ENCODE data around the gene HSPG2. TPM values are rescaled to one million over a fixed set of nuclear protein-coding genes. Genes with fewer than 3 reads are reported as not detected.
A peak's percentile ranks its signal among the peaks of the same experiment; 100 is the strongest.

HSPG2 gene
- total and polyA plus RNA-seq, 2 of the 13 experiments (the other 11 are each of a cell fraction or from before 2014, with no cell fraction given), result 9.1 to 13.1 TPM

DNA sequence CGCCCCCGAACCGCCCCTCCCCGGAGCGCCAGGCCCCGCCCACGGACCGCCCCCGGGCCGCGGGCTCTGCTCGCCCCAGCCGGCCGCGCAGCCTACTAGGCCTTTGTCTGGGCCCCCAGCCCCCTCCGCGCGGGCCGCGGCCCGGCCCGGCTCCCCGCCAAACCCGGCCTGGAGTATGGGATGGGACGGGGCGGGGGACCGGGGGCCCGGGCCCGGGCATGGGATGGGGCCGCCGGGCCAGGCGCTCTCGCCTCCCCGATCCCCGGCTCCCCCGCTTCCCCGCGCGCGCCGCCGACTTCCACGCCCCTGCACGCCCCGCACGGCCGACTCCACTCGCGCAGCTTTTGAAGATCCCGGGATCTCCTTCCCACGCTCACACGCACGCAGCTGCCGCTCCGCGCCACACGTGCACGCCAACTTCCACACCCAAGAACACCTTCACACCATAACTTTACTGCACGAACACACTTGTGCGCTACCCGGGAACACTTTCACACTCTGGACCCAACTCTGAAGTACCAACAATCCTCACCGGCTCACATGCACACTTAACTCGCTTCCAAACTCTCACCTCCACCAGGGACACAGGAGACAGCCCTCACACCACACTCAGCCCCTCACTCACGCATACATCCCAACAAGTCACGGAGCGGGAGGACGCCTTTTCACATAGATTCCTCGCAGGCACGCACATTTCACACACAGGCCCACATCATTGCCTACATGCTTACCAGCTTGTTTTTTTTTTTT, 437 bp upstream of the HSPG2 start (continued):
- TF ChIP-seq FIP1L1 (IDR thresholded peaks at IDR 0.05; ENCODE audit: borderline replicate concordance, insufficient read depth, low read depth, low read length), result no peak
- TF ChIP-seq, protein P1, sequence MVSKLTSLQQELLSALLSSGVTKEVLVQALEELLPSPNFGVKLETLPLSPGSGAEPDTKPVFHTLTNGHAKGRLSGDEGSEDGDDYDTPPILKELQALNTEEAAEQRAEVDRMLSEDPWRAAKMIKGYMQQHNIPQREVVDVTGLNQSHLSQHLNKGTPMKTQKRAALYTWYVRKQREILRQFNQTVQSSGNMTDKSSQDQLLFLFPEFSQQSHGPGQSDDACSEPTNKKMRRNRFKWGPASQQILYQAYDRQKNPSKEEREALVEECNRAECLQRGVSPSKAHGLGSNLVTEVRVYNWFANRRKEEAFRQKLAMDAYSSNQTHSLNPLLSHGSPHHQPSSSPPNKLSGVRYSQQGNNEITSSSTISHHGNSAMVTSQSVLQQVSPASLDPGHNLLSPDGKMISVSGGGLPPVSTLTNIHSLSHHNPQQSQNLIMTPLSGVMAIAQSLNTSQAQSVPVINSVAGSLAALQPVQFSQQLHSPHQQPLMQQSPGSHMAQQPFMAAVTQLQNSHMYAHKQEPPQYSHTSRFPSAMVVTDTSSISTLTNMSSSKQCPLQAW (CRISPR knock-in tag; IDR thresholded peaks at IDR 0.05), result no peak
- no peak for TF ChIP-seq SMARCE1 (IDR thresholded peaks at IDR 0.05; ENCODE audit: borderline replicate concordance)
- TF ChIP-seq PRPF4 (IDR thresholded peaks at IDR 0.05; ENCODE audit: low read depth, low read length, poor library complexity, severe bottlenecking), result no peak
- TF ChIP-seq SNRNP70 (IDR thresholded peaks at IDR 0.05; ENCODE audit: low read depth, low read length), result no peak
- TF ChIP-seq ZBTB38 (CRISPR knock-in tag; IDR thresholded peaks at IDR 0.05), result peak; percentile 41; the same call in 1 of the 2 replicates
- TF ChIP-seq, protein P2, sequence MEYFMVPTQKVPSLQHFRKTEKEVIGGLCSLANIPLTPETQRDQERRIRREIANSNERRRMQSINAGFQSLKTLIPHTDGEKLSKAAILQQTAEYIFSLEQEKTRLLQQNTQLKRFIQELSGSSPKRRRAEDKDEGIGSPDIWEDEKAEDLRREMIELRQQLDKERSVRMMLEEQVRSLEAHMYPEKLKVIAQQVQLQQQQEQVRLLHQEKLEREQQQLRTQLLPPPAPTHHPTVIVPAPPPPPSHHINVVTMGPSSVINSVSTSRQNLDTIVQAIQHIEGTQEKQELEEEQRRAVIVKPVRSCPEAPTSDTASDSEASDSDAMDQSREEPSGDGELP (IDR thresholded peaks at IDR 0.05; ENCODE audit: borderline replicate concordance, low read depth), result no peak; the same call in 1 of the 2 replicates
- no peak for TF ChIP-seq ZBTB42 (CRISPR knock-in tag; IDR thresholded peaks at IDR 0.05)
- no peak for TF ChIP-seq ZNF547 (CRISPR knock-in tag; IDR thresholded peaks at IDR 0.05)
- no peak for TF ChIP-seq ZNF850 (CRISPR knock-in tag; conservative IDR thresholded peaks at IDR 0.05)
- TF ChIP-seq RELA (CRISPR knock-in tag; IDR thresholded peaks at IDR 0.05), result no peak
- TF ChIP-seq ETV5 (CRISPR knock-in tag; IDR thresholded peaks at IDR 0.05; ENCODE audit: borderline replicate concordance), result no peak
- TF ChIP-seq ZNF878 (CRISPR knock-in tag; IDR thresholded peaks at IDR 0.05), result no peak
- TF ChIP-seq ZC3H4 (CRISPR knock-in tag; IDR thresholded peaks at IDR 0.05; ENCODE audit: borderline replicate concordance), result no peak
- TF ChIP-seq ZFP1 (CRISPR knock-in tag; IDR thresholded peaks at IDR 0.05), result no peak
- no peak for TF ChIP-seq FOXC1 (CRISPR knock-in tag; IDR thresholded peaks at IDR 0.05; ENCODE audit: borderline replicate concordance)
- TF ChIP-seq NFIB (CRISPR knock-in tag; IDR thresholded peaks at IDR 0.05; ENCODE audit: borderline replicate concordance), result no peak
- TF ChIP-seq ZNF841 (CRISPR knock-in tag; IDR thresholded peaks at IDR 0.05; ENCODE audit: borderline replicate concordance), result no peak
- peak; percentile 19; the same call in 1 of the 2 replicates for TF ChIP-seq MED1 (CRISPR knock-in tag; IDR thresholded peaks at IDR 0.05)
- TF ChIP-seq, protein P3, sequence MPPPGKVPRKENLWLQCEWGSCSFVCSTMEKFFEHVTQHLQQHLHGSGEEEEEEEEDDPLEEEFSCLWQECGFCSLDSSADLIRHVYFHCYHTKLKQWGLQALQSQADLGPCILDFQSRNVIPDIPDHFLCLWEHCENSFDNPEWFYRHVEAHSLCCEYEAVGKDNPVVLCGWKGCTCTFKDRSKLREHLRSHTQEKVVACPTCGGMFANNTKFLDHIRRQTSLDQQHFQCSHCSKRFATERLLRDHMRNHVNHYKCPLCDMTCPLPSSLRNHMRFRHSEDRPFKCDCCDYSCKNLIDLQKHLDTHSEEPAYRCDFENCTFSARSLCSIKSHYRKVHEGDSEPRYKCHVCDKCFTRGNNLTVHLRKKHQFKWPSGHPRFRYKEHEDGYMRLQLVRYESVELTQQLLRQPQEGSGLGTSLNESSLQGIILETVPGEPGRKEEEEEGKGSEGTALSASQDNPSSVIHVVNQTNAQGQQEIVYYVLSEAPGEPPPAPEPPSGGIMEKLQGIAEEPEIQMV (CRISPR knock-in tag; IDR thresholded peaks at IDR 0.05; ENCODE audit: low read depth), result no peak; the same call in 1 of the 2 replicates
- TF ChIP-seq, protein P4, sequence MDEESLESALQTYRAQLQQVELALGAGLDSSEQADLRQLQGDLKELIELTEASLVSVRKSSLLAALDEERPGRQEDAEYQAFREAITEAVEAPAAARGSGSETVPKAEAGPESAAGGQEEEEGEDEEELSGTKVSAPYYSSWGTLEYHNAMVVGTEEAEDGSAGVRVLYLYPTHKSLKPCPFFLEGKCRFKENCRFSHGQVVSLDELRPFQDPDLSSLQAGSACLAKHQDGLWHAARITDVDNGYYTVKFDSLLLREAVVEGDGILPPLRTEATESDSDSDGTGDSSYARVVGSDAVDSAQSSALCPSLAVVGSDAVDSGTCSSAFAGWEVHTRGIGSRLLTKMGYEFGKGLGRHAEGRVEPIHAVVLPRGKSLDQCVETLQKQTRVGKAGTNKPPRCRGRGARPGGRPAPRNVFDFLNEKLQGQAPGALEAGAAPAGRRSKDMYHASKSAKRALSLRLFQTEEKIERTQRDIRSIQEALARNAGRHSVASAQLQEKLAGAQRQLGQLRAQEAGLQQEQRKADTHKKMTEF (CRISPR knock-in tag; IDR thresholded peaks at IDR 0.05), result 0 out of 2 replicates have a peak, but pooled peaks have one; percentile 19
- TF ChIP-seq ATM (IDR thresholded peaks at IDR 0.05; ENCODE audit: borderline replicate concordance), result no peak
- no peak for TF ChIP-seq SOX5 (CRISPR knock-in tag; IDR thresholded peaks at IDR 0.05; ENCODE audit: borderline replicate concordance)
- no peak for TF ChIP-seq FOXK1 (CRISPR knock-in tag; IDR thresholded peaks at IDR 0.05; ENCODE audit: borderline replicate concordance, low read depth)
- TF ChIP-seq ZSCAN30 (CRISPR knock-in tag; IDR thresholded peaks at IDR 0.05), result no peak
